Activated CD8-positive, alpha-beta memory T cell treated with anti-CD3 and anti-CD28 coated beads, Interleukin-2, amount 10 ng/mL, durations not matched to agents 7 days and 5 days (primary cell): ENCODE data around the gene FAM13B. TPM values are rescaled to one million over a fixed set of nuclear protein-coding genes. Genes with fewer than 3 reads are reported as not detected.
"Not testable (repeated sequence)": the region's sequence is repeated elsewhere in the genome, so short reads cannot be mapped to it uniquely, and the experiment has no call there.

Experiments
- ATAC-seq: fragments of 150-1000 bp; cut with Tn5 transposase; one replicate; pipeline ENCODE4 v1.10.0; 2021; ENCODE audit warnings: moderate library complexity
- CTCF ChIA-PET: fragments of 350-600 bp; sonication (Branson Sonifier 250); formaldehyde crosslinking; loops from one replicate; lab custom pipeline; 2021; ENCODE audit warnings: antibody characterized with exemption; lab: Charles Lee
- DNase-seq: peaks from one replicate; pipeline ENCODE4 v3.0.0-alpha.2; 2020
- H3K27ac Mint-ChIP-seq: one replicate; pipeline ENCODE4 v1.8.0; 2021; ENCODE audit warnings: mild to moderate bottlenecking, mixed read lengths
- H3K27me3 Mint-ChIP-seq: one replicate; pipeline ENCODE4 v1.8.0; 2021; ENCODE audit warnings: mixed read lengths
- H3K36me3 Mint-ChIP-seq: one replicate; pipeline ENCODE4 v1.8.0; 2021; ENCODE audit warnings: mild to moderate bottlenecking, mixed read lengths
- H3K4me1 Mint-ChIP-seq: one replicate; pipeline ENCODE4 v1.8.0; 2021; ENCODE audit warnings: mixed read lengths
- H3K4me3 Mint-ChIP-seq: one replicate; pipeline ENCODE4 v1.8.0; 2021; ENCODE audit warnings: mild to moderate bottlenecking, moderate library complexity, mixed read lengths
- H3K9me3 Mint-ChIP-seq: one replicate; pipeline ENCODE4 v1.8.0; 2022; ENCODE audit warnings: low read depth, mixed read lengths
- total RNA-seq, 2 experiments: library from RNA; stranded (reverse); gene quantifications; one replicate each; pipeline ENCODE4 v1.2.3, GENCODE V29; 2021

FAM13B gene
- total RNA-seq, 2 experiments from 2014 or later: 31.4 to 38.8 TPM

GRCh38 chr5:138029501-138029900 lies 3.4 kb downstream of the FAM13B start:
- Mint-ChIP-seq H3K9me3 (no peaks in the 10 kb centered on the region), H3K27me3 (no peaks in the 10 kb centered on the region), H3K4me1 (peaks cover 70% of the 10 kb centered on the region), H3K27ac (peak overlapping the region; percentile 83), H3K36me3 (peaks cover 40% of the 10 kb centered on the region), H3K4me3 (peak overlapping the region; percentile 96)
- ATAC-seq (no peak), DNase-seq (no peak)
- CTCF ChIA-PET: interaction anchor here (1.2 to 1.9 kb wide), 2 partner anchors 45 to 278 kb away, joined by 4 to 5 read pairs; no protein-coding TSS in a partner anchor

- Mint-ChIP-seq H3K27ac (peak overlapping the region; percentile 64), H3K4me1 (peaks cover 71% of the 10 kb centered on the region), H3K4me3 (peak overlapping the region; percentile 32), H3K9me3 (no peaks in the 10 kb centered on the region), H3K36me3 (peaks cover 40% of the 10 kb centered on the region), H3K27me3 (no peaks in the 10 kb centered on the region)
- CTCF ChIA-PET: interaction anchor here (0.6 to 3.2 kb wide), 2 partner anchors 48 to 550 kb away, joined by 3 to 10 read pairs; no protein-coding TSS in a partner anchor
- DNase-seq: no peak
- no peak for ATAC-seq
Observed at GRCh38 chr5:138028971-138029365, 3.9 kb downstream of the FAM13B start.

GRCh38 chr5:138028262-138028970 lies 4.5 kb downstream of the FAM13B start:
- Mint-ChIP-seq H3K4me3 (peak overlapping the region; percentile 32), H3K4me1 (peaks cover 68% of the 10 kb centered on the region), H3K36me3 (peaks cover 40% of the 10 kb centered on the region)
- not testable (repeated sequence) for H3K9me3 Mint-ChIP-seq, H3K27me3 Mint-ChIP-seq, ATAC-seq, DNase-seq, H3K27ac Mint-ChIP-seq
- CTCF ChIA-PET: interaction anchor here (0.6 to 4.0 kb wide), 5 partner anchors 8 to 551 kb away, joined by 3 to 25 read pairs (median 4); no protein-coding TSS in a partner anchor

GRCh38 chr5:138026793-138027192 lies 6.1 kb downstream of the FAM13B start:
- peaks cover 78% of the 10 kb centered on the region for H3K4me1 Mint-ChIP-seq
- not testable (repeated sequence) for ATAC-seq, DNase-seq, H3K27me3 Mint-ChIP-seq, H3K4me3 Mint-ChIP-seq, H3K9me3 Mint-ChIP-seq, H3K27ac Mint-ChIP-seq
- H3K36me3 Mint-ChIP-seq: peaks cover 36% of the 10 kb centered on the region
- CTCF ChIA-PET: interaction anchor here (1.2 to 4.0 kb wide), 5 partner anchors 10 to 248 kb away, joined by 4 to 25 read pairs (median 5); no protein-coding TSS in a partner anchor

GRCh38 chr5:138025285-138025684 lies 7.6 kb downstream of the FAM13B start:
- H3K27me3 Mint-ChIP-seq: no peaks in the 10 kb centered on the region
- peaks cover 65% of the 10 kb centered on the region for H3K4me1 Mint-ChIP-seq
- DNase-seq: no peak
- no peak overlapping the region for H3K4me3 Mint-ChIP-seq
- H3K36me3 Mint-ChIP-seq: peaks cover 32% of the 10 kb centered on the region
- no peaks in the 10 kb centered on the region for H3K9me3 Mint-ChIP-seq
- CTCF ChIA-PET: interaction anchor here (0.9 to 4.0 kb wide), 3 partner anchors 12 to 327 kb away, joined by 3 to 25 read pairs (median 3); partner anchors contain the start of gene KDM3B
- no peak for ATAC-seq
- no peak overlapping the region for H3K27ac Mint-ChIP-seq

GRCh38 chr5:138024117-138024516 lies 8.8 kb downstream of the FAM13B start:
- Mint-ChIP-seq H3K27ac (no peak overlapping the region), H3K27me3 (no peaks in the 10 kb centered on the region), H3K4me3 (no peak overlapping the region), H3K36me3 (peaks cover 33% of the 10 kb centered on the region), H3K9me3 (no peaks in the 10 kb centered on the region), H3K4me1 (peaks cover 54% of the 10 kb centered on the region)
- DNase-seq (no peak), ATAC-seq (no peak)
- CTCF ChIA-PET: interaction anchor here (1.2 to 2.3 kb wide), 2 partner anchors 12 to 45 kb away, joined by 3 to 9 read pairs; no protein-coding TSS in a partner anchor

- Mint-ChIP-seq H3K4me3 (no peak overlapping the region), H3K9me3 (no peaks in the 10 kb centered on the region), H3K36me3 (peaks cover 34% of the 10 kb centered on the region), H3K4me1 (peaks cover 47% of the 10 kb centered on the region), H3K27ac (peak overlapping the region; percentile 10), H3K27me3 (no peaks in the 10 kb centered on the region)
- CTCF ChIA-PET: interaction anchor here (1.2 to 2.3 kb wide), 3 partner anchors 13 to 46 kb away, joined by 3 to 9 read pairs (median 5); no protein-coding TSS in a partner anchor
- ATAC-seq (no peak), DNase-seq (no peak)
Observed at GRCh38 chr5:138022912-138023311, 10.0 kb downstream of the FAM13B start.

GRCh38 chr5:138021771-138022170 lies 11.1 kb downstream of the FAM13B start:
- CTCF ChIA-PET: interaction anchor here (1.9 kb wide), 1 partner anchor 47 kb away, joined by 5 read pairs; no protein-coding TSS in a partner anchor
- H3K27me3 Mint-ChIP-seq: no peaks in the 10 kb centered on the region
- H3K27ac Mint-ChIP-seq: no peak overlapping the region
- H3K9me3 Mint-ChIP-seq: no peaks in the 10 kb centered on the region
- ATAC-seq (no peak), DNase-seq (no peak)
- H3K4me3 Mint-ChIP-seq: no peak overlapping the region
- peaks cover 33% of the 10 kb centered on the region for H3K36me3 Mint-ChIP-seq
- peaks cover 40% of the 10 kb centered on the region for H3K4me1 Mint-ChIP-seq

- Mint-ChIP-seq H3K27ac (no peak overlapping the region), H3K9me3 (no peaks in the 10 kb centered on the region), H3K27me3 (no peaks in the 10 kb centered on the region), H3K4me1 (peaks cover 25% of the 10 kb centered on the region), H3K36me3 (peaks cover 45% of the 10 kb centered on the region), H3K4me3 (no peak overlapping the region)
- CTCF ChIA-PET: interaction anchor here (0.9 to 1.4 kb wide), 3 partner anchors 17 to 220 kb away, joined by 3 read pairs; no protein-coding TSS in a partner anchor
- DNase-seq (no peak), ATAC-seq (no peak)
Observed at GRCh38 chr5:138018849-138019248, 14.0 kb downstream of the FAM13B start.

- Mint-ChIP-seq H3K27ac (no peak overlapping the region), H3K9me3 (no peaks in the 10 kb centered on the region), H3K36me3 (peaks cover 57% of the 10 kb centered on the region), H3K4me3 (no peak overlapping the region), H3K27me3 (no peaks in the 10 kb centered on the region), H3K4me1 (peaks cover 14% of the 10 kb centered on the region)
- DNase-seq (no peak), ATAC-seq (no peak)
- CTCF ChIA-PET: no interaction called here
Observed at GRCh38 chr5:138015916-138016315, 17.0 kb downstream of the FAM13B start.

GRCh38 chr5:138011991-138012390 lies 20.9 kb downstream of the FAM13B start:
- H3K27ac Mint-ChIP-seq: no peak overlapping the region
- ATAC-seq (no peak), DNase-seq (no peak)
- no peak overlapping the region for H3K4me3 Mint-ChIP-seq
- no peaks in the 10 kb centered on the region for H3K27me3 Mint-ChIP-seq
- CTCF ChIA-PET: interaction anchor here (0.9 kb wide), 1 partner anchor 24 kb away, joined by 4 read pairs; no protein-coding TSS in a partner anchor
- peaks cover 47% of the 10 kb centered on the region for H3K36me3 Mint-ChIP-seq
- no peaks in the 10 kb centered on the region for H3K9me3 Mint-ChIP-seq
- peaks cover 6% of the 10 kb centered on the region for H3K4me1 Mint-ChIP-seq

GRCh38 chr5:138000102-138000723 lies 32.7 kb downstream of the FAM13B start:
- DNase-seq: no peak
- Mint-ChIP-seq H3K9me3 (peaks cover 15% of the 10 kb centered on the region), H3K27ac (no peak overlapping the region), H3K4me1 (peaks cover 36% of the 10 kb centered on the region), H3K36me3 (peaks cover 64% of the 10 kb centered on the region), H3K4me3 (no peak overlapping the region), H3K27me3 (no peaks in the 10 kb centered on the region)
- no peak for ATAC-seq
- CTCF ChIA-PET: interaction anchor here (1.8 kb wide), 1 partner anchor 9 kb away, joined by 6 read pairs; no protein-coding TSS in a partner anchor

GRCh38 chr5:137997726-137998213 lies 35.1 kb downstream of the FAM13B start:
- Mint-ChIP-seq H3K27me3 (no peaks in the 10 kb centered on the region), H3K4me1 (peaks cover 36% of the 10 kb centered on the region), H3K9me3 (peaks cover 15% of the 10 kb centered on the region), H3K4me3 (no peak overlapping the region), H3K36me3 (peaks cover 59% of the 10 kb centered on the region), H3K27ac (peak overlapping the region; percentile 54)
- ATAC-seq (peak; percentile 85), DNase-seq (no peak)
- CTCF ChIA-PET: interaction anchor here (1.9 kb wide), 2 partner anchors 10 to 39 kb away, joined by 4 to 6 read pairs; no protein-coding TSS in a partner anchor
